Activated B cell treated with CpG ODN at 0.5 μM for 24 hours (primary cell): ENCODE data around the gene CASTOR1. TPM values are rescaled to one million over a fixed set of nuclear protein-coding genes. Genes with fewer than 3 reads are reported as not detected.
"Not testable (repeated sequence)": the region's sequence is repeated elsewhere in the genome, so short reads cannot be mapped to it uniquely, and the experiment has no call there.

Experiments used
- ATAC-seq: fragments of 200-7000 bp; cut with Tn5 transposase; one replicate; pipeline ENCODE4 v1.10.0; 2021; ENCODE audit warnings: low read depth, mild to moderate bottlenecking, moderate library complexity
- CTCF ChIA-PET: fragments of 350-600 bp; sonication (Branson Sonifier 250); formaldehyde crosslinking; loops from one replicate; lab custom pipeline; 2021; ENCODE audit warnings: antibody characterized with exemption; lab: Charles Lee
- POLR2A ChIA-PET: fragments of 350-600 bp; sonication (Branson Sonifier 250); formaldehyde crosslinking; loops from one replicate; lab custom pipeline; 2021; ENCODE audit warnings: antibody characterized with exemption; lab: Charles Lee
- DNase-seq: peaks from one replicate; pipeline ENCODE4 v3.0.0; 2022
- H3K27ac Mint-ChIP-seq: one replicate; pipeline ENCODE4 v1.8.0; 2020; ENCODE audit warnings: mixed read lengths
- H3K27me3 Mint-ChIP-seq: one replicate; pipeline ENCODE4 v1.8.0; 2021; ENCODE audit warnings: mixed read lengths
- H3K36me3 Mint-ChIP-seq: one replicate; pipeline ENCODE4 v1.8.0; 2021; ENCODE audit warnings: low read depth, mixed read lengths
- H3K4me1 Mint-ChIP-seq: one replicate; pipeline ENCODE4 v1.8.0; 2021; ENCODE audit warnings: mixed read lengths
- H3K4me3 Mint-ChIP-seq: one replicate; pipeline ENCODE4 v1.8.0; 2020; ENCODE audit warnings: mild to moderate bottlenecking, mixed read lengths
- H3K9me3 Mint-ChIP-seq: one replicate; pipeline ENCODE4 v1.8.0; 2020; ENCODE audit warnings: mixed read lengths
- intact Hi-C: fragments of 100-400 bp; cut with micrococcal nuclease; formaldehyde crosslinking; loops from one replicate; pipeline ENCODE4 v1.15.1; 2024
- total RNA-seq: library from RNA; stranded (reverse); gene quantifications from 2 replicates; pipeline ENCODE4 v1.2.3, GENCODE V29; 2022
- TF ChIP-seq, protein P1 (sequence below): fragments of 200-600 bp; IDR thresholded peaks from one replicate; pipeline ENCODE4 v1.8.0; 2022; ENCODE audit warnings: antibody characterized with exemption, mild to moderate bottlenecking

Gene CASTOR1
- 2.4 and 3.5 TPM in 2 replicates for total RNA-seq

DNA sequence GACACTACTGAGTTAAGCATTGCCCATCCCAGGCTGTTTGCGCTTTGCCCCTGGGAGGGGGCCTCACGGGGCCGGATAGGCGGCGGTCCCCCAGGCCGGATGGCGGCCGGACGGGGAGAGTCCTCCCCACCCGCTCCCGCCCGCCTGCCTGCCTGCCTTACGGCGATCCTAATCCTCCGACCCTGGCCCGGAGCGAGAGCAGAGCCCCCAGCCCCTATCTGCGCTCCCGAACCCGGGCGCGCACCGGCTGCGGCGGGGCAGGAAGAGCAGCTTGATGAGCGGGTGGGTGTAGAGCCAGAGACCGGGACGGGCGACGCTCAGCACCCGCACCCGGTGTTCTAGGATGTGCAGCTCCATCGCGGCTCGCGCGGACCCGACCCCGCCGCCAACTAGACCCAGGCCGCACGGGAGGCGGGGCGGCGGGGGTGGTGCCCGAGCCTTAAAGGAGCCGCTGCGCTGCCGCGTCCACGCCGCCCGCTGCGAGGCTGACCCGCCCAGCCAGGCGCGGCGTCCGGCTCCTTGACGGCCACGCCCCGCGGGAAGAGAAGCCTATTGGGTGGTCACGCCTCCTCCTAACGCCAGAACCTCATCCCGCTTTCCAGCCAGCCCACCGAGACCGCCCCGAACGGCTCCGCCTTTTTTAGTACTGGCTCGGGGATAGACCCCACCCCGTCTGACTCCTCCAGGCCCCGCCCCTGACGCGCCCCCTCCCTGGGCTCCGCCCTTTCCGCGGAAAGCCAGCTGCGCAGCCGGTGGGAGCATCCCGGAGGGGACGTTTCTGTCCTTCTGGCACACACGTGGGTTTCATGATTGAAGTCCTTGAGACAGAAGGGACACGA is at the start of gene CASTOR1:
Gene CASTOR1 (minus strand): TSS at position 365 of the 839 bp plus-strand sequence. CDS start 8 bp downstream, at position 357.
- Mint-ChIP-seq H3K27me3 (no peaks in the 10 kb centered on the region), H3K27ac (peak within 1 kb of the TSS; percentile 82), H3K4me1 (peaks cover 38% of the 10 kb centered on the region), H3K36me3 (peaks cover 26% of the 10 kb centered on the region), H3K4me3 (peak within 1 kb of the TSS; percentile 88), H3K9me3 (no peaks in the 10 kb centered on the region)
- DNase-seq, result peak; percentile 90
- ATAC-seq, result peak; percentile 85
- intact Hi-C loops, result loop anchor here (1.0 to 2.0 kb wide), 6 partner anchors 21 to 303 kb away; partner anchors contain the start of genes OSM and SF3A1
- CTCF ChIA-PET, result interaction anchor here (1.2 to 7.8 kb wide), 16 partner anchors 12 to 195 kb away, joined by 4 to 275 read pairs (median 16); partner anchors contain the start of genes CCDC157, OSM, RNF215 and SF3A1
- POLR2A ChIA-PET, result interaction anchor here (0.5 to 7.6 kb wide), 16 partner anchors 9 to 633 kb away, joined by 3 to 131 read pairs (median 5); partner anchors contain the start of genes CCDC157, MTFP1, RNF215 and SF3A1
- TF ChIP-seq, protein P1, sequence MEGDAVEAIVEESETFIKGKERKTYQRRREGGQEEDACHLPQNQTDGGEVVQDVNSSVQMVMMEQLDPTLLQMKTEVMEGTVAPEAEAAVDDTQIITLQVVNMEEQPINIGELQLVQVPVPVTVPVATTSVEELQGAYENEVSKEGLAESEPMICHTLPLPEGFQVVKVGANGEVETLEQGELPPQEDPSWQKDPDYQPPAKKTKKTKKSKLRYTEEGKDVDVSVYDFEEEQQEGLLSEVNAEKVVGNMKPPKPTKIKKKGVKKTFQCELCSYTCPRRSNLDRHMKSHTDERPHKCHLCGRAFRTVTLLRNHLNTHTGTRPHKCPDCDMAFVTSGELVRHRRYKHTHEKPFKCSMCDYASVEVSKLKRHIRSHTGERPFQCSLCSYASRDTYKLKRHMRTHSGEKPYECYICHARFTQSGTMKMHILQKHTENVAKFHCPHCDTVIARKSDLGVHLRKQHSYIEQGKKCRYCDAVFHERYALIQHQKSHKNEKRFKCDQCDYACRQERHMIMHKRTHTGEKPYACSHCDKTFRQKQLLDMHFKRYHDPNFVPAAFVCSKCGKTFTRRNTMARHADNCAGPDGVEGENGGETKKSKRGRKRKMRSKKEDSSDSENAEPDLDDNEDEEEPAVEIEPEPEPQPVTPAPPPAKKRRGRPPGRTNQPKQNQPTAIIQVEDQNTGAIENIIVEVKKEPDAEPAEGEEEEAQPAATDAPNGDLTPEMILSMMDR, result no peak

DNA sequence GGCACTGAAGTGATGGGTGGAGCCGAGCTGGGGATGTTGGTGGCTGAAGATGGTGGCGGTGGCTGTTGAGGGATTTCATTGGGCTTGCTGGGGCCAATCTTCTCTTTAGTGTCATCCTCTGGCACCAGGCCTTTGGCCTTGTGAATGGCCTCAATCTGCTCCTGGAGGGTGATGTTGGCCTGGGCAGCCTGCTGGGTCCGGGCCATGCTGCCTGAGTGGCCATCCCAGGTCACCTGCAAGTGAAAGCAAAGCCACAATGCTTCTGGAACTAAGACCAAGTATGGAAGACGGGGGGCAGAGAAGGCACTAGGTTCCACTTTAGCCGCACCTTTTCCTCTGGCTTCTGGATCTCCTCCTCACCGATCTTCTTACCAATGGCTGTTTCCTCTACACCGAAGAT is 49.5 kb upstream of the CASTOR1 start:
- ChIA-PET CTCF (no interaction called here), POLR2A (no interaction called here)
- H3K27ac Mint-ChIP-seq, result no peak overlapping the region
- TF ChIP-seq, protein P1, result no peak
- no peak for DNase-seq
- no peak for ATAC-seq
- no peaks in the 10 kb centered on the region for H3K9me3 Mint-ChIP-seq
- peaks cover 99% of the 10 kb centered on the region for H3K36me3 Mint-ChIP-seq
- intact Hi-C loops, result no loop called here
- no peaks in the 10 kb centered on the region for H3K4me1 Mint-ChIP-seq
- H3K27me3 Mint-ChIP-seq, result no peaks in the 10 kb centered on the region
- H3K4me3 Mint-ChIP-seq, result no peak overlapping the region

DNA sequence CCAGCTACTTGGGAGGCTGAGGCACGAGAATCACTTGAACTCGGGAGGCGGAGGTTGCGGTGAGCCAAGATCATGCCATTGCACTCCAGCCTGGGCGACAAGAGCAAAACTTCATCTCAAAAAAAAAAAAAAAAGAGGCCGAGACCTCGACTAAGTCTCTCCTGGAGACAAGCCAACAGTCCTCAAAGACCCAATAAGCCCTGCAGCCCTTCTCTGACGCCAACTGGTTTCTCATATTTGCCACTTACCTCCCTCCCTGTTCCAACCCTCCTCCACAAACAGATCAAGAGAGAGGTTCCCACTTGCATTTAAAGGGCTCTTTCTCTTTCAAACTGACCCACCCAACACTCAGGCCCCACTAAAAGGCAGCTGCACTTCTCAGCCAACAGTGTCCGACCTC is 49.0 kb upstream of the CASTOR1 start:
- H3K4me1 Mint-ChIP-seq, H3K4me3 Mint-ChIP-seq, CTCF ChIA-PET, H3K27ac Mint-ChIP-seq, H3K9me3 Mint-ChIP-seq, POLR2A ChIA-PET, intact Hi-C loops, ATAC-seq, H3K27me3 Mint-ChIP-seq, DNase-seq: not testable (repeated sequence)
- peaks cover 99% of the 10 kb centered on the region for H3K36me3 Mint-ChIP-seq

DNA sequence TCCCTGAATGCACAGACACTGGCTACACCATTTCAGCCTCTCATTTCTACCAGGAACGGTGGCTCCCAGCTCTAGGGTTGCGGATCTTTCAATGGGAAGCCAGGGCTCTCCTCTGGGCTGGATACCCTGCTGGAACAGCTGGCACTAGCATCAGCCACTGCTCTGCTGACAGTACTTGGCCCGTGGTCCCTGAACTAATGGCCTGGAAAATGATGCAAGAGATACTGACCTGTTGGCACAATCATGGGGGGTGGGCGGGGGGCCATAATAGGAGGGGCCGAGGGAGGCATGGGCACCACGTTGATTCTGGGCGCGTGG is 48.1 kb upstream of the CASTOR1 start:
- CTCF ChIA-PET, result no interaction called here

DNA sequence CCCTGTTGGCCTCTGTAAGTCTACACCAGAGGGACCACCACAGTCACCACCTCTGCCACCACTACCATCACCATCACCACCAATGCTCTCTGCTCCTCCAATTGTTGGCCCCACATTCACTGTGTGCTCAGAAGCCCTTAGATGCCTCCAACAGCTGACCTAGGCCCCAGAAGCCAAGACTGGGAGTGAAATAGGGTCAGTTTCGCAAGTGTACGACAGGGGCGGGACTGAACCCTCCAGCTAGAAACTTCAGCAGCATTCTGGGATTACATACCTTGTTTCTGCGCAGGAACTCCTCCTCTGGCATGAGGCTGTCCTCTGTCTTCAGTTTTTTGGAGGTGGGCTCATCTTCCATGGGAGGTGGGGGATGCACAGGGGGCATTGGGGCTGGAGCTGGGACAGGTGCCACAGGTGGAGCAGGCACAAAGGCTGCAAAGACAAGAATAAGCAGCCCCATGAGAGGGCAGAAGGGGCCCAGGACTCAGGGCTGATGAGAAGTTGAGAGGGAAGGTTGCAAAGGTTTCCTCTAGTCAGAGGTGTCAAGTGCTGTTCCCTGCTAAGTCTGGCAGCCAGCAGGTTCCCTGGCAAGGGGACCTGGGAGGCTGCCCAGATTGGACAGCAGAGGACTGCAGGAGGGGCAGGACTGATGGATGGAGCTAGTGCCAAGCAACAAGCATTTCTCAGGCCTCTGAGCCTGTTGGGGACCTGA is 47.6 kb upstream of the CASTOR1 start:
- Mint-ChIP-seq H3K27ac (no peak overlapping the region), H3K36me3 (peaks cover 98% of the 10 kb centered on the region), H3K4me1 (no peaks in the 10 kb centered on the region), H3K9me3 (no peaks in the 10 kb centered on the region), H3K27me3 (no peaks in the 10 kb centered on the region), H3K4me3 (no peak overlapping the region)
- CTCF ChIA-PET, result no interaction called here
- ATAC-seq, result no peak
- TF ChIP-seq, protein P1, result no peak
- DNase-seq, result no peak
- intact Hi-C loops, result no loop called here
- POLR2A ChIA-PET, result interaction anchor here (0.8 kb wide), 1 partner anchor 49 kb away, joined by 3 read pairs; no protein-coding TSS in a partner anchor

More for the DNA sequence above, 48.1 kb upstream of the CASTOR1 start:
- H3K9me3 Mint-ChIP-seq, result no peaks in the 10 kb centered on the region
- H3K36me3 Mint-ChIP-seq, result peaks cover 99% of the 10 kb centered on the region
- ATAC-seq, result no peak
- H3K27ac Mint-ChIP-seq, result no peak overlapping the region
- POLR2A ChIA-PET, result no interaction called here
- TF ChIP-seq, protein P1, result no peak
- DNase-seq, result no peak
- no peaks in the 10 kb centered on the region for H3K27me3 Mint-ChIP-seq
- no peak overlapping the region for H3K4me3 Mint-ChIP-seq
- H3K4me1 Mint-ChIP-seq, result no peaks in the 10 kb centered on the region
- intact Hi-C loops, result no loop called here
